GM23248 (cell line): ENCODE measurements around the gene PANK4. TPM values are rescaled to one million over a fixed set of nuclear protein-coding genes. Genes with fewer than 3 reads are reported as not detected.
"Not testable (repeated sequence)": the region's sequence is repeated elsewhere in the genome, so short reads cannot be mapped to it uniquely, and the experiment has no call there.

Experiments
- DNase-seq: peaks from one replicate; pipeline ENCODE4 v3.0.0-alpha.2; 2015
- H2AFZ ChIP-seq: fragments of 200-600 bp; sonication (generic); 2 replicates; pipeline ENCODE4 v1.6.1; 2016; ENCODE audit warnings: antibody characterized with exemption
- H3F3A ChIP-seq: fragments of 200-600 bp; sonication (generic); 2 replicates; pipeline ENCODE4 v1.6.1; 2016; ENCODE audit warnings: mild to moderate bottlenecking, antibody characterized with exemption, mixed run types; ENCODE audit not compliant: insufficient read depth
- H3K27ac ChIP-seq: fragments of 200-600 bp; sonication (generic); 2 replicates; pipeline ENCODE4 v1.5.1; 2016; ENCODE audit warnings: mild to moderate bottlenecking
- H3K27me3 ChIP-seq: fragments of 200-600 bp; sonication (generic); replicated peaks from 2 replicates; pipeline ENCODE4 v1.6.1; 2016; ENCODE audit warnings: mild to moderate bottlenecking; ENCODE audit not compliant: insufficient read depth
- H3K36me3 ChIP-seq: fragments of 200-600 bp; sonication (generic); 2 replicates; pipeline ENCODE4 v1.6.1; 2016; ENCODE audit warnings: low read depth, mild to moderate bottlenecking
- H3K4me1 ChIP-seq: fragments of 200-600 bp; sonication (generic); 2 replicates; pipeline ENCODE4 v1.6.1; 2016; ENCODE audit warnings: mild to moderate bottlenecking; ENCODE audit not compliant: insufficient read depth
- H3K4me2 ChIP-seq: fragments of 200-600 bp; sonication (generic); one replicate; pipeline ENCODE4 v1.6.1; 2016; ENCODE audit warnings: mild to moderate bottlenecking; ENCODE audit not compliant: unreplicated experiment
- H3K4me3 ChIP-seq: fragments of 200-600 bp; sonication (generic); 2 replicates; pipeline ENCODE4 v1.5.1; 2016; ENCODE audit warnings: mild to moderate bottlenecking
- H3K79me2 ChIP-seq: fragments of 200-600 bp; sonication (generic); 2 replicates; pipeline ENCODE4 v1.6.1; 2016; ENCODE audit warnings: mild to moderate bottlenecking; ENCODE audit not compliant: insufficient read depth
- H3K9ac ChIP-seq: fragments of 200-600 bp; sonication (generic); 2 replicates; pipeline ENCODE4 v1.6.1; 2016; ENCODE audit warnings: mild to moderate bottlenecking
- H3K9me2 ChIP-seq: fragments of 200-600 bp; sonication (generic); 2 replicates; pipeline ENCODE4 v1.6.1; 2016; ENCODE audit warnings: mixed run types, mild to moderate bottlenecking, moderate library complexity; ENCODE audit not compliant: insufficient read depth
- H3K9me3 ChIP-seq: fragments of 200-600 bp; sonication (generic); one replicate; pipeline ENCODE4 v1.6.1; 2017; ENCODE audit warnings: low read depth
- H4K20me1 ChIP-seq: fragments of 200-600 bp; sonication (generic); 2 replicates; pipeline ENCODE4 v1.6.0; 2016; ENCODE audit not compliant: insufficient read depth
- EZH2 ChIP-seq: fragments of 200-600 bp; sonication (generic); IDR thresholded peaks from 2 replicates; pipeline ENCODE4 v1.6.1; 2018; ENCODE audit warnings: antibody characterized with exemption, mild to moderate bottlenecking; ENCODE audit not compliant: insufficient read depth, poor library complexity, severe bottlenecking
- EZH2phosphoT487 ChIP-seq: fragments of 200-600 bp; sonication (generic); IDR thresholded peaks from 2 replicates; pipeline ENCODE4 v1.6.1; 2018; ENCODE audit warnings: antibody characterized with exemption, moderate library complexity, mild to moderate bottlenecking, low read depth; ENCODE audit not compliant: insufficient read depth
- WGBS, 2 experiments: methylation state at CpG; one replicate each; pipeline ENCODE4 v1.1.6; 2015 to 2017; ENCODE audit warnings: low lambda C conversion rate in 2 of 2, low coverage in 1 of 2; ENCODE audit errors: missing lambda C conversion rate in 2 of 2; 5-methylcytosine and 5-hydroxymethylcytosine counted together
- in situ Hi-C: fragments of 300-500 bp; cut with MboI; formaldehyde crosslinking; loops from 2 replicates; pipeline ENCODE4 v1.15.0; 2020
- polyA plus RNA-seq: library from polyadenylated mRNA; unstranded; fragments of >200 nt; fragmentation: Nextera tagmentation; extraction: Ambion mirVana; gene quantifications from 2 replicates; pipeline ENCODE4 v1.2.1, GENCODE V29; 2016
- total RNA-seq: library from RNA; depleted of rRNA; stranded (reverse); fragments of >200 nt; shearing (Covaris generic); gene quantifications from 2 replicates; pipeline ENCODE4 v1.2.3, GENCODE V29; 2014

Gene PANK4
- total and polyA plus RNA-seq, 2 experiments from 2014 or later = 15.5 to 29.7 TPM

- in situ Hi-C loops = no loop called here
- Histone ChIP-seq H4K20me1 (no peaks in the 10 kb centered on the region), H3K9me2 (no peaks in the 10 kb centered on the region), H3K79me2 (no peaks in the 10 kb centered on the region), H2AFZ (no peak overlapping the region), H3K4me2 (no peak overlapping the region), H3F3A (no peaks in the 10 kb centered on the region), H3K9me3 (no peaks in the 10 kb centered on the region), H3K4me3 (no peak overlapping the region), H3K27me3 (peaks cover 32% of the 10 kb centered on the region), H3K9ac (no peak overlapping the region), H3K27ac (no peak overlapping the region), H3K36me3 (no peaks in the 10 kb centered on the region), H3K4me1 (no peaks in the 10 kb centered on the region)
- DNase-seq = no peak
- TF ChIP-seq EZH2phosphoT487 = no peak
- no peak for TF ChIP-seq EZH2
- 51 to 62% methylated on average over 15 to 17 of the region's 17 CpGs for WGBS, 2 experiments
Measured at GRCh38 chr1:2570332-2570731, 43.9 kb upstream of the PANK4 start.

- H3K4me3 ChIP-seq, DNase-seq, H3K36me3 ChIP-seq, H4K20me1 ChIP-seq, H3K27ac ChIP-seq, H3K4me1 ChIP-seq, H3K9me2 ChIP-seq, H3K9me3 ChIP-seq, H3F3A ChIP-seq, in situ Hi-C loops, H3K4me2 ChIP-seq, H3K79me2 ChIP-seq, H3K9ac ChIP-seq, H2AFZ ChIP-seq: not testable (repeated sequence)
- H3K27me3 ChIP-seq = peaks cover 37% of the 10 kb centered on the region
- WGBS, 2 experiments = 59 to 65% methylated on average over 13 of the region's 13 CpGs
Measured at GRCh38 chr1:2569703-2570102, 43.3 kb upstream of the PANK4 start.

- Histone ChIP-seq H3K27me3 (peaks cover 32% of the 10 kb centered on the region), H4K20me1 (no peaks in the 10 kb centered on the region), H3K9ac (no peak overlapping the region), H3K79me2 (no peaks in the 10 kb centered on the region), H3K9me3 (no peaks in the 10 kb centered on the region), H3K4me2 (no peak overlapping the region), H3K4me3 (no peak overlapping the region), H3K27ac (no peak overlapping the region), H3K9me2 (no peaks in the 10 kb centered on the region), H2AFZ (no peak overlapping the region), H3K4me1 (no peaks in the 10 kb centered on the region), H3K36me3 (no peaks in the 10 kb centered on the region), H3F3A (no peaks in the 10 kb centered on the region)
- 63 to 78% methylated on average over 15 to 17 of the region's 17 CpGs for WGBS, 2 experiments
- DNase-seq = no peak
- TF ChIP-seq EZH2phosphoT487 = no peak
- in situ Hi-C loops = no loop called here
Measured at GRCh38 chr1:2569060-2569459, 42.7 kb upstream of the PANK4 start.

- H2AFZ ChIP-seq, H3K4me3 ChIP-seq, H3K4me2 ChIP-seq, H3K27ac ChIP-seq, DNase-seq, H3K4me1 ChIP-seq, H3K36me3 ChIP-seq, H3F3A ChIP-seq, in situ Hi-C loops, H4K20me1 ChIP-seq, H3K9ac ChIP-seq, H3K9me2 ChIP-seq, H3K9me3 ChIP-seq, H3K79me2 ChIP-seq: not testable (repeated sequence)
- H3K27me3 ChIP-seq = peaks cover 25% of the 10 kb centered on the region
- 16 to 26% methylated on average over 5 to 8 of the region's 17 CpGs for WGBS, 2 experiments
Measured at GRCh38 chr1:2568187-2568816, 41.9 kb upstream of the PANK4 start.

DNA sequence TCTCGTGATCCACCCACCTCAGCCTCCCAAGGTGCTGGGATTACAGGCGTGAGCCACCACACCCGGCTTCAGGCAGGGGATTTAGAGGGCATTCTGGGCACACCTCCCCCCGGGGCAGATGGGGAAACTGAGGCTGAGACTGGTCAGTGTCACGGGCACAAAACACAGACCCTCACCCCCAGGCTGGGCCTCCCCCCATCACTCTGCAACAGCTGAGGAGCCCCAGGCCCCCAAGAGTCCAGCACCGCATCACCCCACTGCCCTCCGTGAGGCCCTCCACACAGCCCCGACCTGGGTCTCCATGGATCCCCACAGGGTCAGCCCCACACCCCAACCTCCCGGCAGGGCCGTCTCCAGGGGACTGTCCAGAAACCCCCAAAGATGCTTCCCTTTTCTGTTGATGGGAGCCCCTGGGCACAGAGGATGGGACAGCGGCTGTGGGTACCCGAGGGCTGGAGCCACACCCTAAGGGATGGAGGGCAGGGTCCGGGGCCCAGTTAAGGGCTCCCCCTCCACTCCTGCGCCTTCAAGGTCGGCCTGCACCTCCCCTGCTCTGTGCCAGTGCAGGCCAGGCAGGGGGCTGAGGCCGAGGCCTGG lies 40.8 kb upstream of the PANK4 start:
- 40 to 52% methylated on average over 15 to 16 of the region's 16 CpGs for WGBS, 2 experiments
- Histone ChIP-seq H3K79me2 (no peaks in the 10 kb centered on the region), H3K4me3 (no peak overlapping the region), H3K4me1 (no peaks in the 10 kb centered on the region), H3K9me2 (no peaks in the 10 kb centered on the region), H4K20me1 (no peaks in the 10 kb centered on the region), H3K27ac (no peak overlapping the region), H3F3A (no peaks in the 10 kb centered on the region), H3K4me2 (no peak overlapping the region), H3K9ac (no peak overlapping the region), H3K9me3 (no peaks in the 10 kb centered on the region), H3K36me3 (no peaks in the 10 kb centered on the region), H2AFZ (no peak overlapping the region), H3K27me3 (peaks cover 23% of the 10 kb centered on the region)
- no peak for DNase-seq
- TF ChIP-seq EZH2phosphoT487 = no peak
- no peak for TF ChIP-seq EZH2
- in situ Hi-C loops = no loop called here
